Measurements from ENCODE around the gene CENPVL2. TPM values are rescaled to one million over a fixed set of nuclear protein-coding genes. Genes with fewer than 3 reads are reported as not detected.
A peak's percentile ranks its signal among the peaks of the same experiment; 100 is the strongest.
"Not testable (repeated sequence)": the region's sequence is repeated elsewhere in the genome, so short reads cannot be mapped to it uniquely, and the experiment has no call there.

CENPVL2 gene
- total RNA-seq, 5 donors from 2014 or later (not counting 1 experiment from before 2014, with no cell fraction given) = not detected

DNA sequence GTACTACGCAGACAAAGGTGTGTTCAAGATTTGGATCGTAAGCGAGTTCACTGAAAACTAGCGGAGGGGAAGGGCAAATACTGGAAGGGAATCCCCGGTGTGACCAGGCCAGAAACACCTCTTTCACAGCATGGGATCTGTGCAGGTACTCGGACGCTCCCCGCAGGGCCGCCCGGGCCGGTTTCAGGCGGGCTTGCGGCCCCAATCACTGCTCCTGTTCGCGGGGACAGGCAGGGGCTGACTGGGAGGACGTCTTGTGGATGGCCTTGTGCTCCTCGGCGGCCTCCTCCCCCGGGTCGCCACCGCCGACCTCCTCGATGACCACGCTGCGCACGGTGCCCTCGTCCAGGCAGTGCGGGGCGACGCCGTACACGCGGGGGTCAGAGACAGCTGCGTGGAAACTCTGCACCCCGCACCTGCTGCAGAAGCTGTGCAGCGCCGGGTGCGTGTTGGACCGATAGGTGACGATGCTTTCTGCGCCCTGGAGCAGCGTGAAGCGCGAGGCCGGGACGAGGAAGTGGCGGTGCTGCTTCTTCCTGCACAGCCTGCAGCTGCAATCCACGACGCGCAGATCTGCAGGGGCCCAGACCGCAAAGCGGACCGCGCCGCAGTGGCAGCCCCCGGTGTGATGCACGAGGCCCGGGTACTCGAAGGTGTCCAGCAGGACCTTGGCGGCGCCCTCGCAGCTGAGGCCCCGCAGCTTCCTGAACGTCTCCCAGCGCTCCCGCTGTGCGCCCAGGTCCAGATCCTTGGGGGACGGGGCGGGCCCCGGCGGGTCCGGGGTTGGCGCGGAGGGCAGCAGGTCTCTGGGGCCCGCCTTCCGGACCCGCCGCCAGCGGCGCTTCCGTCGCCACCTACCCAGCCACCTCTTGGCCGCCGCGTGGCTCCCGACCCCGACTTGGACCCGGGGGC is 567 bp downstream of the CENPVL2 start:
- H3K9me3 ChIP-seq; H3K4me1 Mint-ChIP-seq; H3K27ac Mint-ChIP-seq; H3K4me3 Mint-ChIP-seq; H3K27me3 Mint-ChIP-seq; DNase-seq; H3K27me3 ChIP-seq (replicated peaks in 1 of 2; ENCODE audit: control insufficient read depth in 2 of 2, extremely low read depth in 1 of 2, insufficient read depth in 2 of 2, low read length in 1 of 2); H3K4me1 ChIP-seq (ENCODE audit: control insufficient read depth in 1 of 2, extremely low read depth in 1 of 2, insufficient read depth in 2 of 2, low read length in 2 of 2); H3K36me3 ChIP-seq (ENCODE audit: control insufficient read depth in 2 of 2, extremely low read depth in 1 of 2, insufficient read depth in 1 of 2, low read length in 1 of 2); H3K27ac ChIP-seq (ENCODE audit: low read length); H3K9me3 Mint-ChIP-seq; H3K36me3 Mint-ChIP-seq; H3K4me3 ChIP-seq (ENCODE audit: control insufficient read depth in 1 of 2, extremely low read depth in 1 of 2, low read length in 1 of 2); ATAC-seq (replicated peaks in 1 of 4); POLR2A ChIA-PET; CTCF ChIA-PET: not testable (repeated sequence)
- WGBS (ENCODE audit: insufficient coverage) = no CpG with 5 or more reads among the region's 88 CpGs

GRCh38 chrX:51679689-51680433 is 2.8 kb downstream of the CENPVL2 start:
- H3K4me1 ChIP-seq (ENCODE audit: control insufficient read depth in 1 of 2, extremely low read depth in 1 of 2, insufficient read depth in 2 of 2, low read length in 2 of 2); H3K4me3 Mint-ChIP-seq; H3K4me1 Mint-ChIP-seq; CTCF ChIA-PET; H3K9me3 ChIP-seq; H3K27ac ChIP-seq (ENCODE audit: low read length); H3K4me3 ChIP-seq (ENCODE audit: control insufficient read depth in 1 of 2, extremely low read depth in 1 of 2, low read length in 1 of 2); POLR2A ChIA-PET; H3K9me3 Mint-ChIP-seq; H3K27me3 ChIP-seq (replicated peaks in 1 of 2; ENCODE audit: control insufficient read depth in 2 of 2, extremely low read depth in 1 of 2, insufficient read depth in 2 of 2, low read length in 1 of 2); H3K36me3 Mint-ChIP-seq; H3K27ac Mint-ChIP-seq; DNase-seq; H3K27me3 Mint-ChIP-seq; ATAC-seq (replicated peaks in 1 of 4); H3K36me3 ChIP-seq (ENCODE audit: control insufficient read depth in 2 of 2, extremely low read depth in 1 of 2, insufficient read depth in 1 of 2, low read length in 1 of 2): not testable (repeated sequence)
- WGBS (ENCODE audit: insufficient coverage) = no CpG with 5 or more reads among the region's 18 CpGs

- CTCF ChIA-PET = no interaction called here
- Histone ChIP-seq H3K4me1 (ENCODE audit: control insufficient read depth in 1 of 2, extremely low read depth in 1 of 2, insufficient read depth in 2 of 2, low read length in 2 of 2) (peaks cover 0 to 2% of the 10 kb centered on the region in 2 experiments), H3K4me3 (ENCODE audit: control insufficient read depth in 1 of 2, extremely low read depth in 1 of 2, low read length in 1 of 2) (no peak overlapping the region), H3K9me3 (no peaks in the 10 kb centered on the region), H3K27me3 (replicated peaks in 1 of 2; ENCODE audit: control insufficient read depth in 2 of 2, extremely low read depth in 1 of 2, insufficient read depth in 2 of 2, low read length in 1 of 2) (peaks cover 0 to 3% of the 10 kb centered on the region in 2 experiments), H3K36me3 (ENCODE audit: control insufficient read depth in 2 of 2, extremely low read depth in 1 of 2, insufficient read depth in 1 of 2, low read length in 1 of 2) (no peaks in the 10 kb centered on the region), H3K27ac (ENCODE audit: low read length) (no peak overlapping the region)
- WGBS (ENCODE audit: insufficient coverage) = no CpG with 5 or more reads among the region's 5 CpGs
- ATAC-seq (replicated peaks in 1 of 4) = no peak
- H3K27ac Mint-ChIP-seq = no peak overlapping the region
- no peak overlapping the region for H3K4me3 Mint-ChIP-seq
- H3K9me3 Mint-ChIP-seq = no peaks in the 10 kb centered on the region
- peaks cover 0 to 3% (median 0%) of the 10 kb centered on the region in 3 donors for H3K4me1 Mint-ChIP-seq
- peaks cover 11 to 21% of the 10 kb centered on the region in 2 donors for H3K27me3 Mint-ChIP-seq
- no peak for DNase-seq
- POLR2A ChIA-PET = no interaction called here
- H3K36me3 Mint-ChIP-seq = no peaks in the 10 kb centered on the region
Measured at GRCh38 chrX:51665981-51666380, 16.6 kb downstream of the CENPVL2 start.

GRCh38 chrX:51643377-51643776 is 39.3 kb downstream of the CENPVL2 start:
- Histone ChIP-seq H3K27ac (ENCODE audit: low read length) (no peak overlapping the region), H3K27me3 (replicated peaks in 1 of 2; ENCODE audit: control insufficient read depth in 2 of 2, extremely low read depth in 1 of 2, insufficient read depth in 2 of 2, low read length in 1 of 2) (no peaks in the 10 kb centered on the region), H3K9me3 (no peaks in the 10 kb centered on the region), H3K4me1 (ENCODE audit: control insufficient read depth in 1 of 2, extremely low read depth in 1 of 2, insufficient read depth in 2 of 2, low read length in 2 of 2) (no peaks in the 10 kb centered on the region), H3K36me3 (ENCODE audit: control insufficient read depth in 2 of 2, extremely low read depth in 1 of 2, insufficient read depth in 1 of 2, low read length in 1 of 2) (no peaks in the 10 kb centered on the region), H3K4me3 (ENCODE audit: control insufficient read depth in 1 of 2, extremely low read depth in 1 of 2, low read length in 1 of 2) (no peak overlapping the region)
- DNase-seq (no peak), ATAC-seq (replicated peaks in 1 of 4) (no peak)
- WGBS (ENCODE audit: insufficient coverage) = no CpG with 5 or more reads among the region's 2 CpGs
- POLR2A ChIA-PET = no interaction called here
- no peaks in the 10 kb centered on the region for H3K36me3 Mint-ChIP-seq
- H3K4me3 Mint-ChIP-seq = no peak overlapping the region
- H3K9me3 Mint-ChIP-seq = no peaks in the 10 kb centered on the region
- H3K27ac Mint-ChIP-seq = no peak overlapping the region
- peaks cover 16 to 51% of the 10 kb centered on the region in 2 donors for H3K27me3 Mint-ChIP-seq
- no peaks in the 10 kb centered on the region for H3K4me1 Mint-ChIP-seq
- CTCF ChIA-PET = no interaction called here

DNA sequence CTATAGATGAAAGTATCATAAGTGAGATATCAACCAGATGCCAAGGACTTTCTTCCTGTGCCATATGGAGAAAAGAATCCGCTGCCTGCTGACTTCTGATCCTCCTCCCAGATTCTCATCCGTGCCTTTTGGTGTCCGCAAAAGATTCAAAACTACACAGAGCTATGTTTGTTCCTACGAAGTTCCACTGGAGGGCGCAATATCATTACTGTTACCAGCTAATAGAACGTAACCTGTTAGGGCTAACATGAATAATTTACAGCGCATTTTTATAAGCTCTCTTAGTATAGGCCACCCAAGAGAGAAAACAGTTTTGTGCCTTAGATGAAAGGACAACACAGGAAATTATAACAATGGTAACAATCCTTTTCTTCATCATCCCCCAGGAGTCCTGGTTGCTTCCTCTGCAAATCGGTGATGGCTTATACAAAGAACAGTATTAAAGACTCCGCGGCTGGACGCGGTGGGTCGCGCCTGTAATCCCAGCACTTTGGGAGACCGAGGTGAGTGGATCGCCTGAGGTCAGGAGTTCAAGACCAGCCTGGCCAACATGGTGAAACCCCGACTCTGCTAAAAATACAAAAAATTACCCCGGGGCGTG is 41.1 kb downstream of the CENPVL2 start:
- Mint-ChIP-seq H3K27me3 (peaks cover 24 to 45% of the 10 kb centered on the region in 2 donors), H3K36me3 (no peaks in the 10 kb centered on the region)
- no CpG with 5 or more reads among the region's 19 CpGs for WGBS (ENCODE audit: insufficient coverage)

DNA sequence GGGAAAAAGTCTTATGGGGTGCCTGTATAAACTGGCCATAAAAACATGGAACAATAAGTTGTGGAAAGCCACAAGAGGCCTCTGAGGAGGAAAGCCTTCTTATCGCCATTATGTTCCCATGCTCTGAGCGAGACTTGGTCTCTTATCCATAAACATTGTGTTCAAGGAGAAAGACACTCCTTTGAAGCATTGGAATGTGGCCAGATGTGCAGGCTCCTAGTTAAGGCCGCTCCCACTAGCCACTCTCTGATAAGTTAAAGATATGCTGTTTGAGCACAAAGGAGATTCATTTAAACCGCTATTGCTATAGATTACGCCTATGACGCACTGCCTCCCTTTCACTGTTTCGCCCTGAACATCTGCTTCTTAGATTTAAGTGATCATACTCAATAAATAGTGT is 46.1 kb downstream of the CENPVL2 start:
- DNase-seq; H3K4me1 ChIP-seq (ENCODE audit: control insufficient read depth in 1 of 2, extremely low read depth in 1 of 2, insufficient read depth in 2 of 2, low read length in 2 of 2); H3K36me3 Mint-ChIP-seq; POLR2A ChIA-PET; H3K36me3 ChIP-seq (ENCODE audit: control insufficient read depth in 2 of 2, extremely low read depth in 1 of 2, insufficient read depth in 1 of 2, low read length in 1 of 2); H3K4me1 Mint-ChIP-seq; ATAC-seq (replicated peaks in 1 of 4); H3K9me3 ChIP-seq; H3K27ac ChIP-seq (ENCODE audit: low read length); H3K27ac Mint-ChIP-seq; CTCF ChIA-PET; H3K27me3 ChIP-seq (replicated peaks in 1 of 2; ENCODE audit: control insufficient read depth in 2 of 2, extremely low read depth in 1 of 2, insufficient read depth in 2 of 2, low read length in 1 of 2); H3K4me3 Mint-ChIP-seq; H3K4me3 ChIP-seq (ENCODE audit: control insufficient read depth in 1 of 2, extremely low read depth in 1 of 2, low read length in 1 of 2); H3K9me3 Mint-ChIP-seq: not testable (repeated sequence)
- peaks cover 23 to 55% of the 10 kb centered on the region in 2 donors for H3K27me3 Mint-ChIP-seq
- 92% methylated on average over 2 of the region's 7 CpGs for WGBS (ENCODE audit: insufficient coverage)

More for the DNA sequence above, 41.1 kb downstream of the CENPVL2 start:
- H3K27ac ChIP-seq (ENCODE audit: low read length) = no peak overlapping the region
- POLR2A ChIA-PET = no interaction called here
- H3K36me3 ChIP-seq (ENCODE audit: control insufficient read depth in 2 of 2, extremely low read depth in 1 of 2, insufficient read depth in 1 of 2, low read length in 1 of 2) = no peaks in the 10 kb centered on the region
- H3K4me1 ChIP-seq (ENCODE audit: control insufficient read depth in 1 of 2, extremely low read depth in 1 of 2, insufficient read depth in 2 of 2, low read length in 2 of 2) = no peaks in the 10 kb centered on the region
- no peak overlapping the region for H3K27ac Mint-ChIP-seq
- DNase-seq = peak in 2 of 35 experiments; percentile 2 to 47
- H3K9me3 ChIP-seq = no peaks in the 10 kb centered on the region
- no peak for ATAC-seq (replicated peaks in 1 of 4)
- peaks cover 0 to 5% of the 10 kb centered on the region in 2 experiments for H3K27me3 ChIP-seq (replicated peaks in 1 of 2; ENCODE audit: control insufficient read depth in 2 of 2, extremely low read depth in 1 of 2, insufficient read depth in 2 of 2, low read length in 1 of 2)
- CTCF ChIA-PET = interaction anchor here (0.6 to 1.1 kb wide), 3 partner anchors 577 to 1354 kb away, joined by 3 to 8 read pairs (median 3); no protein-coding TSS in a partner anchor
- H3K4me3 Mint-ChIP-seq = no peak overlapping the region
- H3K4me3 ChIP-seq (ENCODE audit: control insufficient read depth in 1 of 2, extremely low read depth in 1 of 2, low read length in 1 of 2) = no peak overlapping the region
- no peaks in the 10 kb centered on the region for H3K9me3 Mint-ChIP-seq
- no peaks in the 10 kb centered on the region for H3K4me1 Mint-ChIP-seq

Data from T-cell (primary cell).